GM12878 (cell line): ENCODE measurements around the gene BSN. TPM values are rescaled to one million over a fixed set of nuclear protein-coding genes. Genes with fewer than 3 reads are reported as not detected.

Experiments used
- ATAC-seq: fragments of 200-7000 bp; cut with Tn5 transposase; 3 replicates; pipeline ENCODE4 v1.9.1; 2020; ENCODE audit warnings: mild to moderate bottlenecking, moderate library complexity
- BruUV-seq: library from RNA; stranded (reverse); fragments of 400-500 nt; replicated peaks from 2 replicates; lab custom pipeline; 2021; lab: Mats Ljungman, UMichigan
- CTCF ChIA-PET: fragments of 300-600 bp; sonication (Branson Sonifier 250); formaldehyde crosslinking; extraction: SDS; loops from one replicate; lab custom pipeline; 2021; ENCODE audit warnings: inconsistent platforms; lab: Yijun Ruan, JAX
- POLR2A ChIA-PET: fragments of 350-600 bp; formaldehyde crosslinking; extraction: SDS; loops from one replicate; lab custom pipeline; 2021; ENCODE audit warnings: inconsistent platforms; lab: Charles Lee
- RAD21 ChIA-PET: fragments of 300-600 bp; sonication (Branson Sonifier 250); formaldehyde crosslinking; loops from one replicate; lab custom pipeline; 2023; ENCODE audit warnings: antibody characterized with exemption; ENCODE audit not compliant: unreplicated experiment; lab: Charles Lee
- SMC1A ChIA-PET: fragments of 300-600 bp; sonication (Branson Sonifier 250); formaldehyde crosslinking; loops from one replicate; lab custom pipeline; 2023; ENCODE audit not compliant: unreplicated experiment, uncharacterized antibody; lab: Charles Lee
- DNase-seq: peaks from one replicate; pipeline ENCODE4 v3.0.0-alpha.2; 2011; ENCODE audit warnings: low read depth, low spot score
- FAIRE-seq: peaks from 3 replicates; lab custom pipeline; 2011; peaks lifted over from hg19 to GRCh38; lab: Jason Lieb, UNC
- H2AFZ ChIP-seq: 2 replicates; pipeline ENCODE4 v1.6.0; 2011; ENCODE audit warnings: low read depth, low read length, control low read depth; ENCODE audit not compliant: control insufficient read depth
- H3K27ac ChIP-seq: 2 replicates; pipeline ENCODE4 v1.5.1; 2011; ENCODE audit warnings: control low read depth; ENCODE audit not compliant: control insufficient read depth, insufficient read depth
- H3K27me3 ChIP-seq, 2 experiments: replicated peaks in 1 of 2; 2 replicates each; pipeline versions ENCODE4 v1.6.0 to v1.6.1; 2011; ENCODE audit warnings: low read length in 1 of 2; ENCODE audit not compliant: control insufficient read depth in 2 of 2, insufficient read depth in 2 of 2
- H3K36me3 ChIP-seq, 2 experiments: 2 replicates each; pipeline ENCODE4 v1.5.1; 2011; ENCODE audit warnings: low read length in 1 of 2; ENCODE audit not compliant: control insufficient read depth in 2 of 2, insufficient read depth in 2 of 2
- H3K4me1 ChIP-seq: 2 replicates; pipeline ENCODE4 v1.6.1; 2011; ENCODE audit warnings: mild to moderate bottlenecking, low read length, moderate library complexity, mixed read lengths; ENCODE audit not compliant: control insufficient read depth, insufficient read depth
- H3K4me2 ChIP-seq: 2 replicates; pipeline ENCODE4 v1.6.0; 2011; ENCODE audit warnings: control low read depth; ENCODE audit not compliant: control insufficient read depth, insufficient read depth
- H3K4me3 ChIP-seq: fragments of 200-600 bp; sonication (generic); 2 replicates; pipeline ENCODE4 v1.5.1; 2016
- H3K79me2 ChIP-seq: 2 replicates; pipeline ENCODE4 v1.6.0; 2011; ENCODE audit warnings: low read length; ENCODE audit not compliant: control insufficient read depth, insufficient read depth
- H3K9ac ChIP-seq: 2 replicates; pipeline ENCODE4 v1.8.0; 2011; ENCODE audit warnings: low read length, control low read depth, mixed read lengths; ENCODE audit not compliant: control insufficient read depth, insufficient read depth
- H3K9me3 ChIP-seq: replicated peaks from 3 replicates; pipeline ENCODE4 v1.5.1; 2011; ENCODE audit warnings: mild to moderate bottlenecking, low read length; ENCODE audit not compliant: control insufficient read depth, insufficient read depth
- H4K20me1 ChIP-seq: 2 replicates; pipeline ENCODE4 v1.6.0; 2011; ENCODE audit not compliant: control insufficient read depth, insufficient read depth
- ASH2L ChIP-seq: fragments of 300-600, 200-600 bp; sonication (generic); IDR thresholded peaks from 2 replicates; pipeline ENCODE4 v1.6.1; 2017; ENCODE audit warnings: low read depth, mild to moderate bottlenecking, borderline replicate concordance
- EED ChIP-seq: sonication (generic); IDR thresholded peaks from 2 replicates; pipeline ENCODE4 v1.6.1; 2016; ENCODE audit warnings: antibody characterized with exemption, low read depth
- KDM1A ChIP-seq: fragments of 200-600 bp; sonication (generic); IDR thresholded peaks from 2 replicates; pipeline ENCODE4 v1.6.1; 2016; ENCODE audit warnings: borderline replicate concordance
- MEF2A ChIP-seq: IDR thresholded peaks from 2 replicates; pipeline ENCODE4 v1.6.1; 2011; ENCODE audit warnings: low read depth, mild to moderate bottlenecking, low read length, moderate library complexity; ENCODE audit not compliant: insufficient read depth
- MEF2B ChIP-seq: fragments of 450-650 bp; IDR thresholded peaks from 2 replicates; pipeline ENCODE4 v1.6.1; 2018; ENCODE audit warnings: mild to moderate bottlenecking, moderate library complexity; ENCODE audit not compliant: partially characterized antibody, poor library complexity, severe bottlenecking
- NBN ChIP-seq: fragments of 450-650 bp; IDR thresholded peaks from 2 replicates; pipeline ENCODE4 v1.6.1; 2016
- NFIC ChIP-seq: IDR thresholded peaks from 2 replicates; pipeline ENCODE4 v1.6.1; 2012; ENCODE audit warnings: low read depth, mild to moderate bottlenecking, inconsistent platforms, low read length, moderate library complexity
- PAX5 ChIP-seq: IDR thresholded peaks from 2 replicates; pipeline ENCODE4 v1.6.1; 2011; ENCODE audit warnings: low read depth, low read length, borderline replicate concordance
- POLR2A ChIP-seq: IDR thresholded peaks from 2 replicates; pipeline ENCODE4 v1.6.1; 2011; ENCODE audit warnings: low read depth, mild to moderate bottlenecking, low read length
- SMARCA5 ChIP-seq: fragments of 450-650 bp; IDR thresholded peaks from 2 replicates; pipeline ENCODE4 v1.6.1; 2017; ENCODE audit warnings: mild to moderate bottlenecking
- TCF12 ChIP-seq: IDR thresholded peaks from 2 replicates; pipeline ENCODE4 v1.6.1; 2011; ENCODE audit warnings: low read depth, mild to moderate bottlenecking, low read length
- ZZZ3 ChIP-seq: IDR thresholded peaks from 2 replicates; pipeline ENCODE4 v1.6.1; 2011; ENCODE audit warnings: low read depth; ENCODE audit not compliant: control insufficient read depth, insufficient read length
- WGBS: methylation state at CpG from one replicate; pipeline ENCODE4 v1.1.6; 2016; ENCODE audit warnings: low lambda C conversion rate; ENCODE audit not compliant: insufficient replicate concordance, insufficient coverage; ENCODE audit errors: missing lambda C conversion rate; 5-methylcytosine and 5-hydroxymethylcytosine counted together
- in situ Hi-C: fragments of 300-500 bp; cut with MboI; formaldehyde crosslinking; loops from 9 replicates; pipeline ENCODE4 v1.14.3; 2018; ENCODE audit warnings: mixed read lengths
- intact Hi-C: fragments of 100-400 bp; cut with micrococcal nuclease; formaldehyde crosslinking; loops from one replicate; pipeline ENCODE4 v1.14.2; 2022; ENCODE audit not compliant: unreplicated experiment
- polyA plus RNA-seq, 11 experiments: library from polyadenylated mRNA; depleted of rRNA in 4 of 11; unstranded in 6 of 11; stranded (reverse) in 5 of 11; fragments of >200 nt; fragmentation: Nextera tagmentation in 4 of 11; fragmentation: Illumina TruSeq in 1 of 11; extraction: Ambion mirVana in 4 of 11; extraction: Trizol in 1 of 11; gene quantifications; 1 replicate in 1 of 11; 2 replicates in 10 of 11; pipeline versions ENCODE4 v1.2.1 to v1.2.3, GENCODE V29; 2011 to 2016; ENCODE audit warnings: inconsistent platforms in 2 of 11, missing spikeins in 2 of 11, low read depth in 1 of 11
- total RNA-seq, 4 experiments: library from RNA; depleted of rRNA in 3 of 4; stranded (reverse); fragments of >200 nt in 3 of 4; fragmentation: Illumina TruSeq in 1 of 4; extraction: Trizol in 1 of 4; gene quantifications; 2 replicates each; pipeline versions ENCODE4 v1.2.1 to v1.2.3, GENCODE V29; 2013 to 2021
- TF ChIP-seq, protein P1 (sequence below), 3 experiments: IDR thresholded peaks in 2 of 3; conservative IDR thresholded peaks in 1 of 3; 2 replicates each; pipeline ENCODE4 v1.5.1; 2011; ENCODE audit warnings: low read depth in 3 of 3, low read length in 3 of 3, mild to moderate bottlenecking in 3 of 3, control low read depth in 2 of 3, moderate library complexity in 2 of 3, inconsistent platforms in 1 of 3, mixed read lengths in 1 of 3; ENCODE audit not compliant: control insufficient read depth in 2 of 3, insufficient read depth in 1 of 3; ENCODE audit errors: extremely low read depth in 1 of 3
- TF ChIP-seq, protein P2 (sequence below): fragments of 450-650 bp; IDR thresholded peaks from 2 replicates; pipeline ENCODE4 v1.6.1; 2014; ENCODE audit warnings: mild to moderate bottlenecking

The BSN gene
- total and polyA plus RNA-seq, 10 of the 15 experiments (the other 5 are each of a cell fraction or from before 2014, with no cell fraction given): under 0.01 to 0.19 (median 0.05) TPM; not detected in 1

DNA sequence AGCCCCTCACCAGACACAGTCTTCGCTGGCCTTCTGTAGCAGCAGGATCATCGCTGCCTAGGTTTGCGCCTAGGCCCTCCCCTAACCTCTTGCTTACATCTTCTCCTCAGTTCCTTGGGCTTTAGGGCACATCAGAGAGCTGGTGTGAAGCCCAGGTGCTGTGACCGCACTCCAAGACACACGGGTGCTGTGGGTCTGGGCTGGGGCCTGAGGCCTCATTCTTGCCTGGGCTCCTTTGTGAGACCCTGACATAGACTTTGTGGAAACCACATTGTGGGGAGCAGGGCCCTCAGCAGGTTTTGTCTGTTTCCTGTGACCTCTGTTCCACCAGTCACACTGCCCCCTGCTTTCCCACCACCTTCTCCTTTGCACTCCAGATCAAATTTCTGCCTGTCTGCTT lies 157.2 kb downstream of the BSN start:
- H3K9me3 ChIP-seq: no peaks in the 10 kb centered on the region
- in situ Hi-C loops (no loop called here), intact Hi-C loops (no loop called here)
- DNase-seq: no peak
- no peak overlapping the region for H2AFZ ChIP-seq
- ChIA-PET RAD21 (no interaction called here), SMC1A (no interaction called here), POLR2A (no interaction called here), CTCF (interaction anchor here (1.8 kb wide), 1 partner anchor 8 kb away, joined by 5 read pairs; no protein-coding TSS in a partner anchor)
- WGBS: 100% methylated on average over 5 of the region's 5 CpGs
- H3K79me2 ChIP-seq: no peaks in the 10 kb centered on the region
- no peak overlapping the region for H3K27ac ChIP-seq
- no peaks in the 10 kb centered on the region for H3K4me1 ChIP-seq
- no peaks in the 10 kb centered on the region for H3K27me3 ChIP-seq
- no peak overlapping the region for H3K4me3 ChIP-seq
- no peak for ATAC-seq
- no peak overlapping the region for H3K4me2 ChIP-seq
- FAIRE-seq: no peak
- BruUV-seq: no TSS peak
- TF ChIP-seq, protein P1, sequence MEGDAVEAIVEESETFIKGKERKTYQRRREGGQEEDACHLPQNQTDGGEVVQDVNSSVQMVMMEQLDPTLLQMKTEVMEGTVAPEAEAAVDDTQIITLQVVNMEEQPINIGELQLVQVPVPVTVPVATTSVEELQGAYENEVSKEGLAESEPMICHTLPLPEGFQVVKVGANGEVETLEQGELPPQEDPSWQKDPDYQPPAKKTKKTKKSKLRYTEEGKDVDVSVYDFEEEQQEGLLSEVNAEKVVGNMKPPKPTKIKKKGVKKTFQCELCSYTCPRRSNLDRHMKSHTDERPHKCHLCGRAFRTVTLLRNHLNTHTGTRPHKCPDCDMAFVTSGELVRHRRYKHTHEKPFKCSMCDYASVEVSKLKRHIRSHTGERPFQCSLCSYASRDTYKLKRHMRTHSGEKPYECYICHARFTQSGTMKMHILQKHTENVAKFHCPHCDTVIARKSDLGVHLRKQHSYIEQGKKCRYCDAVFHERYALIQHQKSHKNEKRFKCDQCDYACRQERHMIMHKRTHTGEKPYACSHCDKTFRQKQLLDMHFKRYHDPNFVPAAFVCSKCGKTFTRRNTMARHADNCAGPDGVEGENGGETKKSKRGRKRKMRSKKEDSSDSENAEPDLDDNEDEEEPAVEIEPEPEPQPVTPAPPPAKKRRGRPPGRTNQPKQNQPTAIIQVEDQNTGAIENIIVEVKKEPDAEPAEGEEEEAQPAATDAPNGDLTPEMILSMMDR (IDR thresholded peaks at IDR 0.05 in 2 of 3, conservative IDR thresholded peaks at IDR 0.05 in 1 of 3; ENCODE audit: control insufficient read depth in 2 of 3, extremely low read depth in 1 of 3, insufficient read depth in 1 of 3, low read depth in 3 of 3, low read length in 3 of 3): no peak
- TF ChIP-seq, protein P2, sequence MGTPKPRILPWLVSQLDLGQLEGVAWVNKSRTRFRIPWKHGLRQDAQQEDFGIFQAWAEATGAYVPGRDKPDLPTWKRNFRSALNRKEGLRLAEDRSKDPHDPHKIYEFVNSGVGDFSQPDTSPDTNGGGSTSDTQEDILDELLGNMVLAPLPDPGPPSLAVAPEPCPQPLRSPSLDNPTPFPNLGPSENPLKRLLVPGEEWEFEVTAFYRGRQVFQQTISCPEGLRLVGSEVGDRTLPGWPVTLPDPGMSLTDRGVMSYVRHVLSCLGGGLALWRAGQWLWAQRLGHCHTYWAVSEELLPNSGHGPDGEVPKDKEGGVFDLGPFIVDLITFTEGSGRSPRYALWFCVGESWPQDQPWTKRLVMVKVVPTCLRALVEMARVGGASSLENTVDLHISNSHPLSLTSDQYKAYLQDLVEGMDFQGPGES: no peak
- TF ChIP-seq PAX5: no peak
- no peak for TF ChIP-seq TCF12
- TF ChIP-seq NBN: no peak
- TF ChIP-seq MEF2A: no peak
- TF ChIP-seq NFIC: no peak
- no peak for TF ChIP-seq KDM1A
- TF ChIP-seq ZZZ3: no peak
- TF ChIP-seq POLR2A: no peak
- TF ChIP-seq SMARCA5: no peak
- no peak for TF ChIP-seq EED
- no peak for TF ChIP-seq ASH2L
- no peak for TF ChIP-seq MEF2B
- no peaks in the 10 kb centered on the region for H4K20me1 ChIP-seq
- no peak overlapping the region for H3K9ac ChIP-seq
- H3K36me3 ChIP-seq: no peaks in the 10 kb centered on the region; a peak in 1 of 4 replicates
